Spinal cord (tissue), 10 donors: ENCODE results near the gene PODXL2. TPM values are rescaled to one million over a fixed set of nuclear protein-coding genes. Genes with fewer than 3 reads are reported as not detected.

Experiments
- DNase-seq, 6 donors: peaks; one replicate each; pipeline versions ENCODE4 v3.0.0 to v3.0.0-alpha.2; 2013 to 2015; ENCODE audit warnings: low spot score in 6 of 6, low read depth in 4 of 6
- H3K27ac ChIP-seq: one replicate; pipeline ENCODE4 v1.5.1; 2013; ENCODE audit warnings: low read depth, low read length, control low read depth
- H3K27me3 ChIP-seq: one replicate; pipeline ENCODE4 v1.6.1; 2013; ENCODE audit warnings: low read length; ENCODE audit not compliant: control insufficient read depth, insufficient read depth
- H3K36me3 ChIP-seq: one replicate; pipeline ENCODE4 v1.6.1; 2013; ENCODE audit warnings: low read length; ENCODE audit not compliant: control insufficient read depth, insufficient read depth
- H3K4me1 ChIP-seq: one replicate; pipeline ENCODE4 v1.6.1; 2013; ENCODE audit warnings: low read length; ENCODE audit not compliant: control insufficient read depth, insufficient read depth
- H3K4me3 ChIP-seq: one replicate; pipeline ENCODE4 v1.5.1; 2013; ENCODE audit warnings: low read depth, low read length, control low read depth
- H3K9me3 ChIP-seq: one replicate; pipeline ENCODE4 v1.6.1; 2013; ENCODE audit warnings: low read length; ENCODE audit not compliant: control insufficient read depth, insufficient read depth
- WGBS: methylation state at CpG from one replicate; pipeline ENCODE4 v1.1.5; 2013; ENCODE audit warnings: missing lambda C conversion rate; ENCODE audit not compliant: insufficient coverage; 5-methylcytosine and 5-hydroxymethylcytosine counted together
- polyA plus RNA-seq, 2 donors: library from polyadenylated mRNA; unstranded; fragments of 120-200 nt; gene quantifications; one replicate each; pipeline ENCODE4 v1.2.1, GENCODE V29; 2013; ENCODE audit not compliant: insufficient read length in 2 of 2
- total RNA-seq, 2 donors: library from RNA; depleted of rRNA in 1 of 2; stranded (reverse); fragments of 120-200 nt in 1 of 2; fragments of >200 nt in 1 of 2; gene quantifications; one replicate each; pipeline versions ENCODE4 v1.2.3 to v1.2.4, GENCODE V29; 2013 to 2014
- donor health status: healthy.

PODXL2 gene
- total and polyA plus RNA-seq, 4 donors, result 73.4 to 234 (median 162) TPM

DNA sequence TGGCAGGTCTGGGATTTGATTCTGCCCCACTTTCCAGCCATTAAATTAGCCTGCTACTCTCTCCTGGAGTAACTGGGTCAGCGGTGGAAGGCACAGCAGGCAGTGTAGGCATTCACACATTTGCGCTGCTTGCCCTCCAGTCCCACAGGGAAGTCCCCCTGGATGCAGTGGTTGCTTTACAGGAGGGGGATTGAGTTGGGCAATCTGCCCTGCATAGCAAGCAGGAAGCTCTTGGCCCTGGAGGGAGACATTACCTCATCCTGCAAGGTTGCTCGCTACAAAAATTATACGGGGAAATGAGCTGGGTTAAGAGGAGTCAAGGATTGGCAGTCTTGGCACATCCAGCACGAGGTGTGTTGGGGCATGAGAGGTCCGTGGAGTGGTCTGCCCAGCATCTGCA lies 16.0 kb upstream of the PODXL2 start:
- 38% methylated on average over 6 of the region's 6 CpGs for WGBS
- Histone ChIP-seq H3K9me3 (no peaks in the 10 kb centered on the region), H3K36me3 (peaks cover 43% of the 10 kb centered on the region), H3K4me1 (peaks cover 7% of the 10 kb centered on the region), H3K27me3 (no peaks in the 10 kb centered on the region), H3K4me3 (no peak overlapping the region), H3K27ac (no peak overlapping the region)
- DNase-seq, result peak in 2 of 6 donors; percentile 57 to 63

DNA sequence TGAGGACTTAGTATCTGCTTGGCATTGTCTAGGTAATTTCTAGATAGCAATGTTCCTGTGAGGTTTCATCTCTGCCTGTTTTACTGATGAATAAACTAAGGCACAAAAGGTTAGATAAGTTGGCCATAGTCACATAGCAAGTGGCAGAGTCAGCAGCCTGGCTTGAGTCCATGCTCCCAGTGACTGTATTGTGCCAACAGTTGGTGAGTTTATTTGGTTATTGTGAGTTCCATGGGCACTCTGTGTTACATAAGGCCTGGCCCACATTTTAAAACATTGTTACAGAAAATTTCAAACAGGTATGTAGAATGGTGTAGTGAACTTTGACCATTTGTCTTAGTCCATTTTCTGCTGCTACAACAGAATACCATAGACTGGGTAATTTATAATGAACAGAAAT lies 15.6 kb upstream of the PODXL2 start:
- DNase-seq, result peak in 1 of 6 donors; percentile 23
- no peaks in the 10 kb centered on the region for H3K27me3 ChIP-seq
- H3K4me3 ChIP-seq, result no peak overlapping the region
- H3K9me3 ChIP-seq, result no peaks in the 10 kb centered on the region
- H3K4me1 ChIP-seq, result peaks cover 7% of the 10 kb centered on the region
- H3K27ac ChIP-seq, result no peak overlapping the region
- H3K36me3 ChIP-seq, result peaks cover 43% of the 10 kb centered on the region

DNA sequence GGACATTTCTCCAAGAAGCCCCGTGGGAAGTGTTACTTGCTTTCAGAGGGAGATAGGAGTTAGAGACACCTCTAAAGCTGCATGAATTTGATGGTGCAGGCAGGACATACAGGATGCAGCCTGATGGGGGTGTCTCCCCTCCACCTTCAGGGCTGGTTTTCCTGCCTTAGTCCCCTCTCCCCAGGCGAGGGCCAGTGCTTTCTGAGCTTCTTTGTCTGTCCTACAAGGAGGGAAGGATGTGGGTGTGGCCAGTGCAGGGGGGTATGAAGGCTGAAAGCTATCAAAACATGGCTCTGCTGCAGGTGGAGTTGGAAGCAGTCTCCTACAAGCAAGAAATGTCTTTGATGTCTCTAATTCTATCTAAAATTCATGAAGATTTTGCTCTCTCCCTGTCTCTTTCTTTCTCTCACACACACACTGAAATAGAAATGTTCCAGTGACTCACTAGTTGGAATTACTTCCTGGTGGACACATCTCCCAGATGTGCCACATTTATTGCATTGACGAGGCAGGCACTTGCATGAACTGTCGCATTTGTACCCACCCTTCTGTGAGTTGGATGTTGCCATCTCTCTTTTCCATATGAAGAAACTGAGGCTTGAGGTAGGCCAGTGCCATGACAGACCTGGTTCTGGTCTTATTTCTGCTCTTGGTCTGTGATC lies 13.9 kb upstream of the PODXL2 start:
- DNase-seq, result no peak
- Histone ChIP-seq H3K27me3 (no peaks in the 10 kb centered on the region), H3K36me3 (peaks cover 39% of the 10 kb centered on the region), H3K4me1 (peaks cover 7% of the 10 kb centered on the region), H3K4me3 (no peak overlapping the region), H3K27ac (no peak overlapping the region), H3K9me3 (no peaks in the 10 kb centered on the region)
- WGBS, result 100% methylated on average over 1 of the region's 4 CpGs

DNA sequence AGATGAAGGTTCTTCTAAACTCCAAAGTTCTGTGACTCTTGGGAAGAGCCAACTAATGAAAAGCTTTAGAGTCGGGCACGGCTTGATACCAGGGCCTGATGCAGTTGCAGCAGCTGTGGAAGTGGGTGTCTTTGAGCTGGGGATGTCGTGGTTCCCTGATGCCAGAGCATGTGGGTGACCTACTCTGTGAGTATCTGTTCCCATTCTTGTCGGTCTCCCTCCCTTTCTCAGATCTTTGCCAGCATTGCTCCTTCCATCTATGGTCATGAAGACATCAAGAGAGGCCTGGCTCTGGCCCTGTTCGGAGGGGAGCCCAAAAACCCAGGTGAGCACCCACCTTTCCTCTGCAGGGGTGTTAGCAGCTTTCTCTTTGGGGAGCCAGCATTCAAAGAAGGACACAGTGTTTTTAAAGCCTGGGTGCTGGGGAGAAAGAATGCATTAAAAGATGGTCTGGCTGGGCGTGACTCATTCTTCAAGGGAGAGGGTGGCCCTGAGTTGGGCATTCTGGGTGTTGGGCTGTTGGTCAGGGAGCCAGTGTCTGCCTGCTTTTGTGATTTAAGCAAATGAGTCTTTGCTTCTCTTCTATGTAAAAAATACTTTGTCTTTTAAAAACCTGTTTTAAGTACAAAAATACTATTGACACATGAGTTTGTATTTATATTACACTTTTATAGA lies 13.2 kb upstream of the PODXL2 start:
- H3K36me3 ChIP-seq, result peaks cover 43% of the 10 kb centered on the region
- H3K4me3 ChIP-seq, result no peak overlapping the region
- WGBS, result 95% methylated on average over 5 of the region's 6 CpGs

DNA sequence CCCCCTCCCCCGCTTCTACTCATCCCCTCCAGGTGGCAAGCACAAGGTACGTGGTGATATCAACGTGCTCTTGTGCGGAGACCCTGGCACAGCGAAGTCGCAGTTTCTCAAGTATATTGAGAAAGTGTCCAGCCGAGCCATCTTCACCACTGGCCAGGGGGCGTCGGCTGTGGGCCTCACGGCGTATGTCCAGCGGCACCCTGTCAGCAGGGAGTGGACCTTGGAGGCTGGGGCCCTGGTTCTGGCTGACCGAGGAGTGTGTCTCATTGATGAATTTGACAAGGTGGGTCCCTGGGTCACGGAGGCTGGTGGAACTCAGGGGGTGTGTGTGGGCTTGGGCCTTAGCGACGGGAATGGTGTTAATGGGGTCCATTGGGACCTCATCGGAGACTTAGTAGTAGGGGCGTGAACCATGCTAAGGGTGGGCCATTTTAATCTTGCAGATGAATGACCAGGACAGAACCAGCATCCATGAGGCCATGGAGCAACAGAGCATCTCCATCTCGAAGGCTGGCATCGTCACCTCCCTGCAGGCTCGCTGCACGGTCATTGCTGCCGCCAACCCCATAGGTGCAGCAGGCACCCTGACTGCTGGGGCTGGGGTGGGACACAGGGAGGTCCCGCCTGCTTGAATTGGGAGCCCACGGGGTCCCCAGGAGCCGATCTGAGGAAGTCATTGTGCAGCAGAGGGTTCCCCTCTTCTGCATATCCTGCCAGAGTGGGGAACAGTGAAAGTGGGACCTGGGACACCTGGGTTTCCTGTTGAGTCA lies 12.0 kb upstream of the PODXL2 start:
- 95% methylated on average over 25 of the region's 26 CpGs for WGBS
- DNase-seq, result no peak
- peaks cover 52% of the 10 kb centered on the region for H3K36me3 ChIP-seq

More for the DNA sequence above, 13.2 kb upstream of the PODXL2 start:
- H3K9me3 ChIP-seq, result no peaks in the 10 kb centered on the region
- DNase-seq, result no peak
- peaks cover 7% of the 10 kb centered on the region for H3K4me1 ChIP-seq
- H3K27ac ChIP-seq, result no peak overlapping the region
- H3K27me3 ChIP-seq, result no peaks in the 10 kb centered on the region

DNA sequence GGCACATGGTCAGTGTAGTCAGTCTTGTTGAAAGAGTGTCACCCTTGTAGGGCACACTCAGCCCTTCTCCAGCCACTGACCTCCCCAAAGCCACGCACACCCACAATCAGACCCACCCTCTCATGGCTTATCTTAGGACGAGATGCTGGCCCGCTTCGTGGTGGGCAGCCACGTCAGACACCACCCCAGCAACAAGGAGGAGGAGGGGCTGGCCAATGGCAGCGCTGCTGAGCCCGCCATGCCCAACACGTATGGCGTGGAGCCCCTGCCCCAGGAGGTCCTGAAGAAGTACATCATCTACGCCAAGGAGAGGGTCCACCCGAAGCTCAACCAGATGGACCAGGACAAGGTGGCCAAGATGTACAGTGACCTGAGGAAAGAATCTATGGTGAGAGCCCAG lies 10.1 kb upstream of the PODXL2 start:
- WGBS, result 92% methylated on average over 11 of the region's 11 CpGs
- Histone ChIP-seq H3K4me1 (no peaks in the 10 kb centered on the region), H3K9me3 (no peaks in the 10 kb centered on the region), H3K36me3 (peaks cover 54% of the 10 kb centered on the region), H3K4me3 (no peak overlapping the region), H3K27me3 (no peaks in the 10 kb centered on the region), H3K27ac (no peak overlapping the region)
- DNase-seq, result no peak

More for the DNA sequence above, 12.0 kb upstream of the PODXL2 start:
- H3K4me3 ChIP-seq, result no peak overlapping the region
- no peak overlapping the region for H3K27ac ChIP-seq
- peaks cover 7% of the 10 kb centered on the region for H3K4me1 ChIP-seq
- no peaks in the 10 kb centered on the region for H3K9me3 ChIP-seq
- H3K27me3 ChIP-seq, result no peaks in the 10 kb centered on the region

DNA sequence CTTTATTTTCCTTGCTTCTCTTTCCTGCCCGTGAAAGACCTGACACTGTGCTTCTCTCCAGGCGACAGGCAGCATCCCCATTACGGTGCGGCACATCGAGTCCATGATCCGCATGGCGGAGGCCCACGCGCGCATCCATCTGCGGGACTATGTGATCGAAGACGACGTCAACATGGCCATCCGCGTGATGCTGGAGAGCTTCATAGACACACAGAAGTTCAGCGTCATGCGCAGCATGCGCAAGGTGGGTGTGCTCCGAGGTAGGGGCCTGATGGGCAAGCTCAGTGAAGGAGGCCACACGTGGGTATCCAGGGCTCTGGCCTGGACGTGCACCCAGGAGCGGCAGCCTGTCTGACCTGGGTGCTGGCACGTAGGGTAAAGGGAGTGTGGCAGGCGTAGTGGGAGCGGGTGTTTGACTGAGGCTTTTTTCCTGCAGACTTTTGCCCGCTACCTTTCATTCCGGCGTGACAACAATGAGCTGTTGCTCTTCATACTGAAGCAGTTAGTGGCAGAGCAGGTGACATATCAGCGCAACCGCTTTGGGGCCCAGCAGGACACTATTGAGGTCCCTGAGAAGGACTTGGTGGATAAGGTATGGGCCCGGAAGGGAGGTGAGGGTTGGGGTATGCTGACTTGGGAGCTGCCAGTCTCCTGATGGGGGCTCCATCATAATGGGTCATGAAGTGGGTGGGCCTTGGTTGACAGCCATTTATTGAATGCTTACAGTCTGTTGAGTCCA lies 8.2 kb upstream of the PODXL2 start:
- Histone ChIP-seq H3K4me3 (no peak overlapping the region), H3K27me3 (no peaks in the 10 kb centered on the region), H3K9me3 (no peaks in the 10 kb centered on the region), H3K4me1 (no peaks in the 10 kb centered on the region), H3K36me3 (peaks cover 53% of the 10 kb centered on the region), H3K27ac (no peak overlapping the region)
- WGBS, result 97% methylated on average over 32 of the region's 32 CpGs
- DNase-seq, result no peak

DNA sequence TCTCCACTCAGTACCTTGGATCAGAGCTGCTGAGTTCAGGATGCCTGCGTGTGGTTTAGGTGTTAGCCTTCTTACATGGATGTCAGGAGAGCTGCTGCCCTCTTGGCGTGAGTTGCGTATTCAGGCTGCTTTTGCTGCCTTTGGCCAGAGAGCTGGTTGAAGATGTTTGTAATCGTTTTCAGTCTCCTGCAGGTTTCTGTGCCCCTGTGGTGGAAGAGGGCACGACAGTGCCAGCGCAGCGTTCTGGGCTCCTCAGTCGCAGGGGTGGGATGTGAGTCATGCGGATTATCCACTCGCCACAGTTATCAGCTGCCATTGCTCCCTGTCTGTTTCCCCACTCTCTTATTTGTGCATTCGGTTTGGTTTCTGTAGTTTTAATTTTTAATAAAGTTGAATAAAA lies 7.0 kb upstream of the PODXL2 start:
- Histone ChIP-seq H3K9me3 (no peaks in the 10 kb centered on the region), H3K4me3 (no peak overlapping the region), H3K27ac (no peak overlapping the region), H3K27me3 (no peaks in the 10 kb centered on the region), H3K36me3 (peaks cover 41% of the 10 kb centered on the region), H3K4me1 (no peaks in the 10 kb centered on the region)
- DNase-seq, result no peak
- 85% methylated on average over 7 of the region's 11 CpGs for WGBS

DNA sequence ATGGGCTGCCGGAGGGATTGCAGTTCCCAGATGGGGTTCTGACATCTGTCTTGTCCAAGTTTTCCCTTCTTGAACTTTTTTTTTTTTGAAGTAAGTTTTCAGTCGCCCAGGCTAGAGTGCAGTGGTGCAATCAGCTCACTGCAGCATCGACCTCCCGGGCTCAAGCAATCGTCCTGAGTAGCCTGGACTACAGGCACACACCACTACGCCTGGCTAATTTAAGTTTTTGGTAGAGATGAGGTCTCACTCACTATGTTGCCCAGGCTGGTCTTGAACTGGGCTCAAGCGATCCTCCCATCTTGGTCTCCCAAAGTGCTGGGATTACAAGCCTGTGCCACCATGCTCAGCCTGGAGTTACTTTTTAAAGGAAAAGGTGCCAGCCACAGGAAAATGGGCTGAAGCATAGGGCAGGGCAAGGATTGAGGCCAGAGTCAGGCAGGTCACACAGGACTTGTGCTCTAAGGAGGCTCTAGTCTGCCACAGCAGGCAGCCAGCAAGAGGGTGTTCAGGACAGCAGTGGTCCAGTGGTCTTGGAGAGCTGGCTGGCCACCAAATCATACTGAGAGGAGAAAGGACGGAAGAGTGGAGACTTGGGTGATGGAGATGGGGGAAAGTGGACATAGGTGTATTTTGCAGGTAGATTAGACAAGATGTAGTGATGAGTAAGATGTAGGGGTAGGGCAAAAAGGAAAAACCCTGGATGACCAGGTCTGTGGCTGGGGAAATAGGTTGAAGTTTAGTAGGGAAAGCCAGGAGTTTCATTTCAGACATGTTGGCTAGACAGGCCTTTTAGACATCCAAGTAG lies 6.0 kb upstream of the PODXL2 start:
- Histone ChIP-seq H3K27ac (no peak overlapping the region), H3K36me3 (peaks cover 33% of the 10 kb centered on the region), H3K9me3 (no peaks in the 10 kb centered on the region), H3K27me3 (no peaks in the 10 kb centered on the region), H3K4me1 (no peaks in the 10 kb centered on the region), H3K4me3 (no peak overlapping the region)
- WGBS, result 89% methylated on average over 6 of the region's 8 CpGs
- DNase-seq, result no peak
